ENCODE results near the gene ENTREP3. TPM values are rescaled to one million over a fixed set of nuclear protein-coding genes. Genes with fewer than 3 reads are reported as not detected.
"Not testable (repeated sequence)": the region's sequence is repeated elsewhere in the genome, so short reads cannot be mapped to it uniquely, and the experiment has no call there.

Gene ENTREP3
- total RNA-seq, 3 donors from 2014 or later (not counting 1 experiment from before 2014, with no cell fraction given), result 6.9 to 10.0 (median 8.9) TPM

DNA sequence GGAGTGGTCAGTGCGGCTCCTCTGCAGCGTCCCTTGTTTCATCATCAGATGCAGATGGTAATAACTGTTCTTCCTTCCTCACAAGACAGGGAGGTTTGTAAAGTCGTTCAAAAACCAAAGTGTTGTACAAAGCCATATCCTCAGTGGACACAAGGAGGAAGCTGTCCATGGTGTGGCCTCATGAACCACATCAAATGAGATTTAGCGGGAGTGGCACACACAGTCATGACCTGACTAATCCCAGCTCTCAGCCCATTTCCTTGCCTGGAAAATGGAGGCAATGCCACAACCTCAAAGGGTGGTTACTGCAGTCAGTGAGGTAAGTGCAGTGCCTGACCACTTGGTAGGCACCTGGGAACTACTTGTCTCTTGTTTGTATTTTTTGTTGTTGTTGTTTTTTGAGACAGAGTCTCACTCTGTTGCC is 13.4 kb downstream of the ENTREP3 start:
- no peak overlapping the region for H3K4me3 ChIP-seq (ENCODE audit: low read length)
- peaks cover 4 to 8% of the 10 kb centered on the region in 2 donors for H3K27me3 Mint-ChIP-seq (ENCODE audit: low read depth in 2 of 2)
- H3K9me3 ChIP-seq (ENCODE audit: control insufficient read depth, insufficient read depth, low read length), result peaks cover 3% of the 10 kb centered on the region
- intact Hi-C loops (cut with micrococcal nuclease), result loop anchor here (5.0 kb wide), 1 partner anchor 50 kb away; no protein-coding TSS in a partner anchor
- peaks cover 21 to 37% of the 10 kb centered on the region in 2 donors for H3K4me1 Mint-ChIP-seq
- no peak overlapping the region for H3K4me3 Mint-ChIP-seq
- peak overlapping the region; percentile 82 to 89 for H3K27ac Mint-ChIP-seq
- no peak overlapping the region for H3K27ac ChIP-seq (ENCODE audit: low read length)
- peaks cover 8% of the 10 kb centered on the region for H3K36me3 Mint-ChIP-seq
- peaks cover 44% of the 10 kb centered on the region for H3K4me1 ChIP-seq (ENCODE audit: control insufficient read depth, insufficient read depth, low read length)
- H3K27me3 ChIP-seq (ENCODE audit: control insufficient read depth, insufficient read depth, low read length), result no peaks in the 10 kb centered on the region
- H3K9me3 Mint-ChIP-seq, result peaks cover 2 to 3% of the 10 kb centered on the region in 2 donors
- H3K36me3 ChIP-seq (ENCODE audit: control insufficient read depth, insufficient read depth, low read length), result peaks cover 10% of the 10 kb centered on the region
- DNase-seq (peak in 1 of 2 donors; percentile 21), ATAC-seq (no peak)
- 49% methylated on average over 4 of the region's 4 CpGs for WGBS (ENCODE audit: insufficient coverage)
- TF ChIP-seq, protein P1, sequence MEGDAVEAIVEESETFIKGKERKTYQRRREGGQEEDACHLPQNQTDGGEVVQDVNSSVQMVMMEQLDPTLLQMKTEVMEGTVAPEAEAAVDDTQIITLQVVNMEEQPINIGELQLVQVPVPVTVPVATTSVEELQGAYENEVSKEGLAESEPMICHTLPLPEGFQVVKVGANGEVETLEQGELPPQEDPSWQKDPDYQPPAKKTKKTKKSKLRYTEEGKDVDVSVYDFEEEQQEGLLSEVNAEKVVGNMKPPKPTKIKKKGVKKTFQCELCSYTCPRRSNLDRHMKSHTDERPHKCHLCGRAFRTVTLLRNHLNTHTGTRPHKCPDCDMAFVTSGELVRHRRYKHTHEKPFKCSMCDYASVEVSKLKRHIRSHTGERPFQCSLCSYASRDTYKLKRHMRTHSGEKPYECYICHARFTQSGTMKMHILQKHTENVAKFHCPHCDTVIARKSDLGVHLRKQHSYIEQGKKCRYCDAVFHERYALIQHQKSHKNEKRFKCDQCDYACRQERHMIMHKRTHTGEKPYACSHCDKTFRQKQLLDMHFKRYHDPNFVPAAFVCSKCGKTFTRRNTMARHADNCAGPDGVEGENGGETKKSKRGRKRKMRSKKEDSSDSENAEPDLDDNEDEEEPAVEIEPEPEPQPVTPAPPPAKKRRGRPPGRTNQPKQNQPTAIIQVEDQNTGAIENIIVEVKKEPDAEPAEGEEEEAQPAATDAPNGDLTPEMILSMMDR (IDR thresholded peaks at IDR 0.05), result no peak

DNA sequence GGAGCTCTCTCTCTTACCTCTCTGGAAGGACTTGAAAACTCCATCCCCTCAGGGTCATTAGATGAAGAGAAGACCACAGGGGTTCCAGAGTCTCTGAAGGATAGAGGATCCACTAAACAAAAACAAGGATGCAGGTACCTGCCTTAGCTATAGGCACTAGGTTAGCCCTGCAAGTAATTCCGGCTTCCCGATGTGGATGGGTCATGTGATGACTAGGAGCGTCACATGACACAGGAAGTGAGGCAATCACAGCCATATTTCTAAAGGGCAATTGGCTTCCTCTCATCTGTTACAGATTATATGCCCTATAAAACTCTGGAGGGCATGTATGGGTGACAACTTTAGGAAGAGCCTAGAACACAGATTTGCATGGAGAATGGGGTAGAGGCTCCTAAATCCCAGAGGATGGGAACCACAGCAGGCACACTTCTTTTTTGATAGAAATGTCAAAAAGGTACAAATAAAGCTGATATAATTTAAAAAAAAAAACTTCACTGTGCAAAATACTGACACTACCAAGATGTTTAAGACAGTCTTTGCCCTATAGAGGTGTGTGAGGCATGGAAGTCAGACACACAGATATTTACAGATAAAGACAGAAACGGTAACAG is 14.1 kb downstream of the ENTREP3 start:
- no peaks in the 10 kb centered on the region for H3K27me3 ChIP-seq (ENCODE audit: control insufficient read depth, insufficient read depth, low read length)
- H3K36me3 ChIP-seq (ENCODE audit: control insufficient read depth, insufficient read depth, low read length), result peaks cover 16% of the 10 kb centered on the region
- peaks cover 4 to 8% of the 10 kb centered on the region in 2 donors for H3K27me3 Mint-ChIP-seq (ENCODE audit: low read depth in 2 of 2)
- H3K27ac Mint-ChIP-seq, result peak overlapping the region; percentile 82 to 89
- TF ChIP-seq, protein P1 (IDR thresholded peaks at IDR 0.05), result no peak
- peak; percentile 19 to 38 (median 38) for ATAC-seq
- peaks cover 2 to 3% of the 10 kb centered on the region in 2 donors for H3K9me3 Mint-ChIP-seq
- peaks cover 44% of the 10 kb centered on the region for H3K4me1 ChIP-seq (ENCODE audit: control insufficient read depth, insufficient read depth, low read length)
- peak overlapping the region; percentile 13 for H3K27ac ChIP-seq (ENCODE audit: low read length)
- H3K9me3 ChIP-seq (ENCODE audit: control insufficient read depth, insufficient read depth, low read length), result peaks cover 3% of the 10 kb centered on the region
- peak overlapping the region; percentile 91 for H3K4me3 Mint-ChIP-seq
- H3K4me3 ChIP-seq (ENCODE audit: low read length), result peak overlapping the region; percentile 51
- H3K4me1 Mint-ChIP-seq, result peaks cover 21 to 37% of the 10 kb centered on the region in 2 donors
- intact Hi-C loops (cut with micrococcal nuclease), result loop anchor here (5.0 kb wide), 1 partner anchor 49 kb away; no protein-coding TSS in a partner anchor
- H3K36me3 Mint-ChIP-seq, result peaks cover 8% of the 10 kb centered on the region
- DNase-seq, result peak; percentile 48 to 88
- 18% methylated on average over 4 of the region's 4 CpGs for WGBS (ENCODE audit: insufficient coverage)

DNA sequence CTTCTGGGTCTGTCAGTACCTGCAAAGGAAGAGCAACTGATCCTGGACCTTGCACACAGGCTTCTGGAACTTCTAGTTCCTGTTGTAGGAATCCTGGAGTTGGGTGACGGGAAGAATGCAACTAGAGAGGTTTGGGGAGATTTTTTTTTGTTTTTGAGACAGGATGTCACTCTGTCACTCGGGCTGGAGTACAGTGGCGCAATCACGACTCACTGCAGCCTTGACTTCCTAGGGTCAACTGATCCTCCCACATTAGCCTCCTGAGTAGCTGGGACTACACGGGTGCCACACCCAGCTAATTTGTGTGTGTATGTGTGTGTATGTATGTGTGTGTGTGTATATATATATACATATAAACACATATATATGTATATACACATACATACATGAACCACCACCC is 18.8 kb downstream of the ENTREP3 start:
- H3K4me3 Mint-ChIP-seq, result no peak overlapping the region
- no peak overlapping the region for H3K27ac ChIP-seq (ENCODE audit: low read length)
- ATAC-seq (no peak), DNase-seq (no peak)
- H3K36me3 Mint-ChIP-seq, result no peaks in the 10 kb centered on the region
- TF ChIP-seq, protein P1 (IDR thresholded peaks at IDR 0.05), result no peak
- H3K27ac Mint-ChIP-seq, result no peak overlapping the region
- WGBS (ENCODE audit: insufficient coverage), result 96% methylated on average over 4 of the region's 5 CpGs
- H3K4me1 Mint-ChIP-seq, result peaks cover 13 to 16% of the 10 kb centered on the region in 2 donors
- intact Hi-C loops (cut with micrococcal nuclease), result no loop called here
- no peaks in the 10 kb centered on the region for H3K27me3 ChIP-seq (ENCODE audit: control insufficient read depth, insufficient read depth, low read length)
- H3K27me3 Mint-ChIP-seq (ENCODE audit: low read depth in 2 of 2), result no peaks in the 10 kb centered on the region
- no peak overlapping the region for H3K4me3 ChIP-seq (ENCODE audit: low read length)
- peaks cover 18% of the 10 kb centered on the region for H3K4me1 ChIP-seq (ENCODE audit: control insufficient read depth, insufficient read depth, low read length)
- H3K9me3 Mint-ChIP-seq, result no peaks in the 10 kb centered on the region
- H3K36me3 ChIP-seq (ENCODE audit: control insufficient read depth, insufficient read depth, low read length), result peaks cover 22% of the 10 kb centered on the region
- no peaks in the 10 kb centered on the region for H3K9me3 ChIP-seq (ENCODE audit: control insufficient read depth, insufficient read depth, low read length)

DNA sequence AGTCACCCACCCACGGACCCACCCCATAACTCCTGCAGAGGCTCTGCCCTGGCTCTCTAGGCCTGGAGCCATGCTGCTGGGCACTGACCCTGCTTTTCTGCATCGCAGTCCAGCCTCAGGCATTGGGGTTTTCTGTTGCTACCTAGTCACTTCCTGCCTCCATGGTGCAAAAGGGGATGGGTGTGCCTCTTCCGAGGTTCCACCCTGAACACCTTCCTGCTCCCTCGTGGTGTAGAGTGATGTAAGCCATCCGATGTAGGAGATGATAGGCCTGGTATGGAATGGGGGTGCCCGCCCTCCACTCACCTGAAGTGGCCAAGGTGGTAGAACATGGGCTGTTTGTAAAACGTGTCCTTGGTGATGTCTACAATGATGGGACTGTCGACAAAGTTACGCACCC is 19.9 kb downstream of the ENTREP3 start:
- H3K4me3 ChIP-seq (ENCODE audit: low read length); intact Hi-C loops (cut with micrococcal nuclease); H3K27ac Mint-ChIP-seq; H3K4me3 Mint-ChIP-seq; ATAC-seq; H3K4me1 Mint-ChIP-seq; H3K27me3 ChIP-seq (ENCODE audit: control insufficient read depth, insufficient read depth, low read length); DNase-seq; H3K9me3 ChIP-seq (ENCODE audit: control insufficient read depth, insufficient read depth, low read length); H3K27me3 Mint-ChIP-seq (ENCODE audit: low read depth in 2 of 2); H3K36me3 Mint-ChIP-seq; H3K4me1 ChIP-seq (ENCODE audit: control insufficient read depth, insufficient read depth, low read length); H3K27ac ChIP-seq (ENCODE audit: low read length); H3K9me3 Mint-ChIP-seq: not testable (repeated sequence)
- H3K36me3 ChIP-seq (ENCODE audit: control insufficient read depth, insufficient read depth, low read length), result peaks cover 22% of the 10 kb centered on the region
- 97% methylated on average over 4 of the region's 9 CpGs for WGBS (ENCODE audit: insufficient coverage)

DNA sequence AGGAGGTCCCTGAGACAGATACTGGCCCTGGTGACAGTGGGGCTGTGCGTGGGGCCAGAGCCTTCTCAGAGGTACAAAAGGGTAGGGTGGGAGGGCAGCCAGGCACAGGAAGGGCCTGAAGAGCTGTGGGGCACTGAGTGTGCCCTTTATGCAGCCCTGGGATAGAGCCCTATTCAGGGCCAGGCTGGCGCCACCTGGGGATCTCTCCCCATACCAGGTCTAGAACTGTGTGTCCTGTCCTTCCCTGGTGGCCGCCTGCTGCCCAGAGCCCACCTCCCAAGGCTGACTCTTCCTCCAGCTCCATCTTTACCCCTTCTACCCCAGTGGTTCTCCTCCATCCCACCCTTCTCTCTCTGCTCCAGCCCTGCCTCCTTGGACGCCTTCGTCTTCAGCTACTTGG is 21.8 kb downstream of the ENTREP3 start:
- H3K4me1 Mint-ChIP-seq; H3K27ac Mint-ChIP-seq; H3K4me3 ChIP-seq (ENCODE audit: low read length); ATAC-seq; H3K36me3 Mint-ChIP-seq; H3K9me3 Mint-ChIP-seq; intact Hi-C loops (cut with micrococcal nuclease); H3K4me3 Mint-ChIP-seq; H3K27me3 Mint-ChIP-seq (ENCODE audit: low read depth in 2 of 2); H3K9me3 ChIP-seq (ENCODE audit: control insufficient read depth, insufficient read depth, low read length); H3K27me3 ChIP-seq (ENCODE audit: control insufficient read depth, insufficient read depth, low read length); H3K27ac ChIP-seq (ENCODE audit: low read length); DNase-seq; H3K4me1 ChIP-seq (ENCODE audit: control insufficient read depth, insufficient read depth, low read length): not testable (repeated sequence)
- peaks cover 22% of the 10 kb centered on the region for H3K36me3 ChIP-seq (ENCODE audit: control insufficient read depth, insufficient read depth, low read length)
- 100% methylated on average over 1 of the region's 5 CpGs for WGBS (ENCODE audit: insufficient coverage)

Data from natural killer cell (primary cell).